ENCODE measurements around the gene SLC4A7.
"Not testable (repeated sequence)": the region's sequence is repeated elsewhere in the genome, so short reads cannot be mapped to it uniquely, and the experiment has no call there.

Gene SLC4A7

GRCh38 chr3:27360113-27361078 is 123.8 kb downstream of the SLC4A7 start:
- DNase-seq (ENCODE audit: low read depth in 3 of 3), result no peak

- DNase-seq (ENCODE audit: low read depth in 3 of 3), result no peak
These were observed 125.8 kb downstream of the SLC4A7 start for GRCh38 chr3:27358372-27358771.

GRCh38 chr3:27357665-27358258 is 126.4 kb downstream of the SLC4A7 start:
- DNase-seq (ENCODE audit: low read depth in 3 of 3), result peak in 2 of 3 experiments; percentile 13 to 29

GRCh38 chr3:27356976-27357375 is 127.2 kb downstream of the SLC4A7 start:
- DNase-seq (ENCODE audit: low read depth in 3 of 3), result no peak

- no peak for DNase-seq (ENCODE audit: low read depth in 3 of 3)
These were observed 129.5 kb downstream of the SLC4A7 start for GRCh38 chr3:27354588-27355203.

GRCh38 chr3:27354161-27354560 is 130.0 kb downstream of the SLC4A7 start:
- no peak for DNase-seq (ENCODE audit: low read depth in 3 of 3)

- DNase-seq (ENCODE audit: low read depth in 3 of 3), result no peak
These were observed 131.0 kb downstream of the SLC4A7 start for GRCh38 chr3:27353221-27353620.

GRCh38 chr3:27352047-27352446 is 132.1 kb downstream of the SLC4A7 start:
- no peak for DNase-seq (ENCODE audit: low read depth in 3 of 3)

- DNase-seq (ENCODE audit: low read depth in 3 of 3), result no peak
These were observed 134.4 kb downstream of the SLC4A7 start for GRCh38 chr3:27349832-27350231.

GRCh38 chr3:27345959-27346865 is 138.0 kb downstream of the SLC4A7 start:
- no peak for DNase-seq (ENCODE audit: low read depth in 3 of 3)

- no peak for DNase-seq (ENCODE audit: low read depth in 3 of 3)
These were observed 138.7 kb downstream of the SLC4A7 start for GRCh38 chr3:27345493-27345892.

GRCh38 chr3:27345045-27345444 is 139.1 kb downstream of the SLC4A7 start:
- no peak for DNase-seq (ENCODE audit: low read depth in 3 of 3)

GRCh38 chr3:27344192-27344591 is 140.0 kb downstream of the SLC4A7 start:
- no peak for DNase-seq (ENCODE audit: low read depth in 3 of 3)

GRCh38 chr3:27342267-27342666 is 141.9 kb downstream of the SLC4A7 start:
- no peak for DNase-seq (ENCODE audit: low read depth in 3 of 3)

GRCh38 chr3:27340534-27340933 is 143.7 kb downstream of the SLC4A7 start:
- DNase-seq (ENCODE audit: low read depth in 3 of 3), result no peak

GRCh38 chr3:27335571-27335970 is 148.6 kb downstream of the SLC4A7 start:
- DNase-seq (ENCODE audit: low read depth in 3 of 3), result no peak

- no peak for DNase-seq (ENCODE audit: low read depth in 3 of 3)
These were observed 150.3 kb downstream of the SLC4A7 start for GRCh38 chr3:27333843-27334242.

- DNase-seq (ENCODE audit: low read depth in 3 of 3), result not testable (repeated sequence)
These were observed 155.0 kb downstream of the SLC4A7 start for GRCh38 chr3:27328982-27329762.

GRCh38 chr3:27326629-27327545 is 157.3 kb downstream of the SLC4A7 start:
- no peak for DNase-seq (ENCODE audit: low read depth in 3 of 3)

- no peak for DNase-seq (ENCODE audit: low read depth in 3 of 3)
These were observed 158.0 kb downstream of the SLC4A7 start for GRCh38 chr3:27326202-27326601.

Measured in stimulated activated CD4-positive, alpha-beta T cell treated with anti-CD3 and anti-CD28 coated beads, TNF-alpha, amount 100 ng/mL, for 4 hours (primary cell).